ENCODE results near the gene NFASC.

Gene NFASC

GRCh38 chr1:204997591-204998355, 127.1 kb downstream of the NFASC start:
- peak overlapping the region in 1 of 2 donors; percentile 24 for H3K27ac ChIP-seq
- no peak for DNase-seq (ENCODE audit: low spot score)
- H3K4me3 ChIP-seq: no peak overlapping the region
- TF ChIP-seq CTCF (IDR thresholded peaks at IDR 0.05): no peak

DNA sequence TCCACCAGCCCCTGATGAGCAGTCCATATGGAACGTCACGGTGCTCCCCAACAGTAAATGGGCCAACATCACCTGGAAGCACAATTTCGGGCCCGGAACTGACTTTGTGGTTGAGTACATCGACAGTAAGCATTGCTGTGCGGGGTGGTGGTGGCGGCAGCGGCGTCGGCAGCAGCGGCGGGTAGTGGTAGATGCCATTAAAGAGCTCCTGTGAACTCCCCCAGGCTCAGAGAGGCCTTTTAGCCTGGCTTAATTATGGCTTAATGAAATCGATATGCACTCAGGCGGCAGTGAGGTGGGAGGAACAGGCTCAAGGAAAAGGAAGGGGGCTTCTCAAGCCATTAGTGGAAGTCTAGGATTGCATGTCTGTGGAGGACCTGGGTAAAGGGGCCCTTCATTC, 130.5 kb downstream of the NFASC start:
- TF ChIP-seq CTCF (IDR thresholded peaks at IDR 0.05): no peak
- H3K4me3 ChIP-seq: no peak overlapping the region
- H3K27ac ChIP-seq: no peak overlapping the region
- no peak for DNase-seq (ENCODE audit: low spot score)

- Histone ChIP-seq H3K27ac (no peak overlapping the region), H3K4me3 (no peak overlapping the region)
- TF ChIP-seq CTCF (IDR thresholded peaks at IDR 0.05): no peak
- no peak for DNase-seq (ENCODE audit: low spot score)
Observed at GRCh38 chr1:205002705-205003104, 132.0 kb downstream of the NFASC start.

- TF ChIP-seq CTCF (IDR thresholded peaks at IDR 0.05): no peak
- Histone ChIP-seq H3K27ac (no peak overlapping the region), H3K4me3 (no peak overlapping the region)
- DNase-seq (ENCODE audit: low spot score): no peak
Observed at GRCh38 chr1:205003358-205004131, 132.9 kb downstream of the NFASC start.

DNA sequence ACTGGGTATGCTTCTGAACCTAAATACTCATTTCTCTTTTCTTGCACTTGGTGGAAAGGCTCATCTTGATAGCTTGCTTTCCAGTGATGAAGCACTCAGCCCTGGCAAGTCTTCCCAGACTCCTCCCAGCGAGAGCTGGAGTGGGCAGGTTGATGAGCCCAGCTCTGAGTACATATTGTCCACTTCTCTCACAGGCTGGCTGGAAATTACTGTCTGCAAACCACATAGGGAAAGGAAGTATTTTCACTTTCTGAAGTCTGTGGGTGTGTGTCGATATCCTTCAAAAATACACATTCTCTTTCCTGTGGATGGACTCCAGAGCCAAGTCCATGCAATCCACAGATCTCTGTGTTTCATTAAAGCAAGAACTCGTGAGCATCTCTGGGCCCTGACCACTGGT, 133.7 kb downstream of the NFASC start:
- no peak for DNase-seq (ENCODE audit: low spot score)
- Histone ChIP-seq H3K27ac (no peak overlapping the region), H3K4me3 (no peak overlapping the region)
- no peak for TF ChIP-seq CTCF (IDR thresholded peaks at IDR 0.05)

DNA sequence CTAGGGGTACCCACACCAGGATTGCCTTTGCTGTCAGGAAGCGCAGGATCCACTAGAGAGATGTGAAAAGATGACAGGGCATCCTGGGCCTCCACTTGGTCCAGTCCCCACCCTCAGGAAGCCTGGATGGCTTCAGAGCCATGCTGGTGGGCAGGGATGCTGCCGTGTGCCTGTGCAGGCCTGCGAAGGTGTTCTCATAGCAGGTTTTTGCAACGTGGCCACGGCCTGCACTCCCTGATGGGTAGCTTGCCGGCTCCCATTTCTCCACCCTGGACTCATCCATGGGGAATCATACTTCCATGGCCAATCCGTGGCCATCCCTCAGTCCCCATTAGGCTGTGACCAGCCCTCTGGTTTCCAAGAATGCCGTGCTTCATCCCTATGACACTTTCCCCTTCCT, 138.2 kb downstream of the NFASC start:
- DNase-seq (ENCODE audit: low spot score): no peak
- H3K27ac ChIP-seq: no peak overlapping the region
- no peak for TF ChIP-seq CTCF (IDR thresholded peaks at IDR 0.05)
- H3K4me3 ChIP-seq: no peak overlapping the region

DNA sequence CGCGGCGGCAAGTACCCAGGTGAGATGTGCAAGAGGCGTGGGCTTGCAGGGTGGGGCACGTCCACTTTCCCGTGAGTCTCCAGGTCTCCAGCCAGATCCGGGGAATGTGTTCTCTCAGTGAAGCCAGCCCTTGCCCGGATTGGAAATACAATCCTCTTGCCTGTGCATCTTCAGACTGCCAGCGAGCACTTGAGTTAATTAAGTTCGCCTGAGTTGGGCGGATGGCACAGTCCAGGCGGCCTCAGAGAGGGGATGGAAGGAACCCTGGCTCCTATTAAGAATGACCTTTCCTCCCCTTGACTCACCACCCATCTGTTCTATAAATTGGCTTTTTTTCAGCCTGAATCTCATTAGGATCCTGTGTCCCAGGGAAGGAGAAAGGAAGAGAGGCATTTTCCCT, 139.0 kb downstream of the NFASC start:
- Histone ChIP-seq H3K27ac (no peak overlapping the region), H3K4me3 (no peak overlapping the region)
- DNase-seq (ENCODE audit: low spot score): no peak
- TF ChIP-seq CTCF (IDR thresholded peaks at IDR 0.05): no peak

All from coronary artery (tissue), 2 donors.